Heart right ventricle (tissue), 16 donors: ENCODE results near the gene C5orf58. TPM values are rescaled to one million over a fixed set of nuclear protein-coding genes. Genes with fewer than 3 reads are reported as not detected.

ENCODE experiments used
- ATAC-seq, 8 donors: fragments of 200-7000 bp; cut with Tn5 transposase; one replicate each; pipeline ENCODE4 v1.9.1; 2020; ENCODE audit warnings: mild to moderate bottlenecking in 8 of 8, moderate library complexity in 8 of 8, moderate number of reproducible peaks in 1 of 8
- DNase-seq, 2 donors: peaks; one replicate each; pipeline ENCODE4 v3.0.0-alpha.2; 2020
- H3K27ac ChIP-seq, 10 donors: fragments of 200-600 bp; sonication (generic) in 2 of 10; one replicate each; pipeline versions ENCODE4 v1.5.0 to v1.8.0; 2020 to 2022; ENCODE audit warnings: mild to moderate bottlenecking in 3 of 10
- H3K27me3 ChIP-seq, 7 donors: fragments of 200-600 bp; one replicate each; pipeline ENCODE4 v1.8.0; 2021 to 2022; ENCODE audit warnings: mild to moderate bottlenecking in 2 of 7
- H3K36me3 ChIP-seq, 9 donors: fragments of 200-600 bp; sonication (generic) in 1 of 9; one replicate each; pipeline versions ENCODE4 v1.5.0 to v1.8.0; 2020 to 2022; ENCODE audit warnings: mild to moderate bottlenecking in 2 of 9
- H3K4me1 ChIP-seq, 9 donors: fragments of 200-600 bp; sonication (generic) in 1 of 9; one replicate each; pipeline versions ENCODE4 v1.5.0 to v1.8.0; 2020 to 2022; ENCODE audit warnings: mild to moderate bottlenecking in 4 of 9
- H3K4me3 ChIP-seq, 10 donors: fragments of 200-600 bp; sonication (generic) in 2 of 10; one replicate each; pipeline versions ENCODE4 v1.5.0 to v1.8.0; 2020 to 2022; ENCODE audit warnings: mild to moderate bottlenecking in 7 of 10, moderate library complexity in 2 of 10
- H3K9me3 ChIP-seq, 11 donors: fragments of 200-600 bp in 10 of 11; sonication (generic) in 2 of 11; one replicate each; pipeline versions ENCODE4 v1.5.0 to v1.8.0; 2013 to 2022; ENCODE audit warnings: mild to moderate bottlenecking in 2 of 11, control low read depth in 1 of 11, moderate library complexity in 1 of 11
- CTCF ChIP-seq, 9 donors: fragments of 200-600 bp; sonication (generic) in 2 of 9; IDR thresholded peaks; one replicate each; pipeline versions ENCODE4 v1.5.0 to v1.8.0; 2021 to 2022; ENCODE audit warnings: antibody characterized with exemption in 9 of 9, mild to moderate bottlenecking in 5 of 9, moderate library complexity in 1 of 9
- WGBS, 2 donors: extraction: QIAGEN DNeasy Blood & Tissue Kit; methylation state at CpG; one replicate each; pipeline ENCODE4 v1.1.7; 2013; ENCODE audit warnings: inconsistent platforms in 1 of 2; 5-methylcytosine and 5-hydroxymethylcytosine counted together
- intact Hi-C, 10 donors: fragments of 100-400 bp; cut with DNase I; formaldehyde crosslinking; loops; one replicate each; pipeline versions ENCODE4 v1.11.1 to v1.14.2; 2022
- polyA plus RNA-seq, 2 donors: library from polyadenylated mRNA; stranded (reverse); fragments of 200-250 nt; gene quantifications; one replicate each; pipeline ENCODE4 v1.2.3, GENCODE V29; 2013
- total RNA-seq, 10 donors: library from RNA; stranded (reverse); fragmentation: NEBNext Ultra II Directional in 3 of 10; extraction: Animal tissue kit (Norgen Biotek cat#: 25700) in 3 of 10; gene quantifications; one replicate each; pipeline versions ENCODE4 v1.2.1 to v1.2.4, GENCODE V29; 2021 to 2023
- donor health status: Arrhythmogenic right ventricular cardiomyopathy.
- donor health status: ischemic (EF 13 %, LVEDD 7.1; RV severe dilation, severe dysfunction).
- donor health status: healthy with polysubstance abuse.
- donor health status: DM: no; HTN: yes; CAD: no.
- donor health status: DM: no; HTN: no; CAD: no.
- donor health status: ischemic (EF 25% LVEDD 6.9; RV normal size, moderate dysfunction).
- donor health status: ischemic (EF 25% LVEDD 5.7; RV mildly dilated, moderate dysfunction).
- donor health status: healthy.
- donor health status: DM: yes; HTN: yes; CAD: no.
- donor health status: Ischemic cardiomyopathy.
- donor health status: ischemic (EF 35%, LVEDD 5.7; RV mildly dilated, moderate dysfunction).
- donor health status: nonischemic (EF 11% LVEDD 7.7; RV severe dilation, severe dysfunction).
- donor health status: DM: yes; HTN: yes; CAD: no.
- donor health status: PGD.
- donor health status: ischemic (EF 29% LVEDD 5.4; RV normal size, mild dysfunction).
- donor health status: nonischemic (EF 23%, LVEDD 6.1; RV moderate dilation, normal function).

The C5orf58 gene
- total and polyA plus RNA-seq, 12 donors, result 0.56 to 1.1 TPM; not detected in 10

GRCh38 chr5:170288151-170288550, 55.4 kb downstream of the C5orf58 start:
- no peaks in the 10 kb centered on the region for H3K27me3 ChIP-seq
- no peak for TF ChIP-seq CTCF (IDR thresholded peaks at IDR 0.05)
- H3K9me3 ChIP-seq, result peaks cover 0 to 28% (median 6%) of the 10 kb centered on the region in 11 donors
- intact Hi-C loops, result loop anchor here in 1 of 10 donors (5.0 kb wide), 1 partner anchor 39 kb away; no protein-coding TSS in a partner anchor
- ATAC-seq (no peak), DNase-seq (no peak)
- H3K4me3 ChIP-seq, result no peak overlapping the region
- peak overlapping the region in 9 of 10 donors; percentile 1 to 88 (median 59) for H3K27ac ChIP-seq
- 72 to 88% methylated on average over 2 of the region's 2 CpGs for WGBS, 2 donors
- peaks cover 0 to 96% (median 0%) of the 10 kb centered on the region in 9 donors for H3K36me3 ChIP-seq
- H3K4me1 ChIP-seq, result peaks cover 0 to 99% (median 13%) of the 10 kb centered on the region in 9 donors

- ATAC-seq (no peak), DNase-seq (no peak)
- 60 to 67% methylated on average over 3 of the region's 3 CpGs for WGBS, 2 donors
- Histone ChIP-seq H3K27ac (peak overlapping the region in 8 of 10 donors; percentile 1 to 88 (median 59)), H3K36me3 (peaks cover 0 to 95% (median 0%) of the 10 kb centered on the region in 9 donors), H3K4me1 (peaks cover 0 to 97% (median 13%) of the 10 kb centered on the region in 9 donors), H3K9me3 (peaks cover 0 to 24% (median 6%) of the 10 kb centered on the region in 11 donors), H3K4me3 (no peak overlapping the region), H3K27me3 (no peaks in the 10 kb centered on the region)
- intact Hi-C loops, result loop anchor here in 1 of 10 donors (5.0 kb wide), 1 partner anchor 39 kb away; no protein-coding TSS in a partner anchor
- no peak for TF ChIP-seq CTCF (IDR thresholded peaks at IDR 0.05)
These were observed 55.8 kb downstream of the C5orf58 start for GRCh38 chr5:170288551-170288950.

- DNase-seq, result no peak
- H3K27ac ChIP-seq, result peak overlapping the region in 6 of 10 donors; percentile 44 to 88 (median 52)
- peaks cover 0 to 19% (median 6%) of the 10 kb centered on the region in 11 donors for H3K9me3 ChIP-seq
- intact Hi-C loops, result loop anchor here in 1 of 10 donors (5.0 kb wide), 1 partner anchor 38 kb away; no protein-coding TSS in a partner anchor
- peaks cover 0 to 97% (median 13%) of the 10 kb centered on the region in 9 donors for H3K4me1 ChIP-seq
- 92 to 95% methylated on average over 3 of the region's 3 CpGs for WGBS, 2 donors
- H3K27me3 ChIP-seq, result no peaks in the 10 kb centered on the region
- no peak overlapping the region for H3K4me3 ChIP-seq
- peaks cover 0 to 95% (median 0%) of the 10 kb centered on the region in 9 donors for H3K36me3 ChIP-seq
- no peak for ATAC-seq
- TF ChIP-seq CTCF (IDR thresholded peaks at IDR 0.05), result no peak
These were observed 56.3 kb downstream of the C5orf58 start for GRCh38 chr5:170289121-170289520.

- peaks cover 0 to 12% (median 1%) of the 10 kb centered on the region in 11 donors for H3K9me3 ChIP-seq
- DNase-seq (peak; percentile 29 to 50), ATAC-seq (peak; percentile 59 to 89 (median 75))
- TF ChIP-seq CTCF (IDR thresholded peaks at IDR 0.05), result no peak
- H3K27me3 ChIP-seq, result no peaks in the 10 kb centered on the region
- H3K4me3 ChIP-seq, result no peak overlapping the region
- peaks cover 0 to 97% (median 13%) of the 10 kb centered on the region in 9 donors for H3K4me1 ChIP-seq
- H3K27ac ChIP-seq, result peak overlapping the region in 7 of 10 donors; percentile 26 to 88 (median 45)
- intact Hi-C loops, result loop anchor here in 1 of 10 donors (5.0 kb wide), 1 partner anchor 38 kb away; no protein-coding TSS in a partner anchor
- peaks cover 0 to 95% (median 0%) of the 10 kb centered on the region in 9 donors for H3K36me3 ChIP-seq
- 40 to 62% methylated on average over 4 of the region's 4 CpGs for WGBS, 2 donors
These were observed 57.0 kb downstream of the C5orf58 start for GRCh38 chr5:170289764-170290163.
